Measurements from ENCODE around the gene E4F1.

E4F1 gene

GRCh38 chr16:2180962-2181923 lies 42.1 kb upstream of the E4F1 start:
- DNase-seq, result no peak
- peaks cover 0 to 11% of the 10 kb centered on the region in 2 experiments for H3K27me3 ChIP-seq (ENCODE audit: control insufficient read depth in 1 of 2, insufficient read depth in 1 of 2, low read length in 2 of 2)
- H2BK5ac ChIP-seq (ENCODE audit: low read depth, low read length, poor library complexity, severe bottlenecking), result no peak overlapping the region
- peak overlapping the region; percentile 29 for H2AFZ ChIP-seq (ENCODE audit: low read depth, low read length)
- no peak overlapping the region for H3K23ac ChIP-seq (ENCODE audit: low read length in 2 of 2)
- peaks cover 15 to 58% of the 10 kb centered on the region in 2 experiments for H3K36me3 ChIP-seq (ENCODE audit: control insufficient read depth in 1 of 2, insufficient read depth in 2 of 2, low read depth in 1 of 2, low read length in 2 of 2)
- H3K27ac ChIP-seq (ENCODE audit: low read length, poor library complexity, severe bottlenecking), result no peak overlapping the region
- H2BK12ac ChIP-seq (ENCODE audit: low read length in 2 of 2), result no peak overlapping the region
- no peak overlapping the region for H2AK5ac ChIP-seq (ENCODE audit: low read length, severe bottlenecking)
- H3K4me3 ChIP-seq (ENCODE audit: insufficient read depth in 1 of 2, low read depth in 1 of 2, low read length in 2 of 2), result no peak overlapping the region
- H3K9ac ChIP-seq (ENCODE audit: low read length), result no peak overlapping the region
- H3K14ac ChIP-seq (ENCODE audit: low read length in 2 of 2), result no peak overlapping the region
- no peak overlapping the region for H2BK15ac ChIP-seq (ENCODE audit: low read depth, poor library complexity, severe bottlenecking)
- H3K9me3 ChIP-seq (ENCODE audit: control insufficient read depth, low read length), result no peaks in the 10 kb centered on the region
- H4K8ac ChIP-seq (ENCODE audit: low read length), result no peak overlapping the region
- H3K4me2 ChIP-seq (ENCODE audit: low read length, poor library complexity, severe bottlenecking), result no peak overlapping the region
- no peak overlapping the region for H3K4ac ChIP-seq (ENCODE audit: low read depth in 1 of 2, low read length in 2 of 2)
- H3K79me1 ChIP-seq (replicated peaks; ENCODE audit: low read length, poor library complexity, severe bottlenecking), result peaks cover 4% of the 10 kb centered on the region
- H2BK120ac ChIP-seq (ENCODE audit: low read depth, low read length), result no peak overlapping the region
- H3K4me1 ChIP-seq (ENCODE audit: control insufficient read depth, insufficient read depth, low read depth, low read length), result peaks cover 9% of the 10 kb centered on the region
- WGBS, result 92% methylated on average over 45 of the region's 46 CpGs
- no peak overlapping the region for H3K18ac ChIP-seq (ENCODE audit: low read depth in 1 of 2, low read length in 2 of 2)
- no peak overlapping the region for H4K91ac ChIP-seq (ENCODE audit: low read length)

- 96% methylated on average over 20 of the region's 20 CpGs for WGBS
- Histone ChIP-seq H3K4me3 (ENCODE audit: insufficient read depth in 1 of 2, low read depth in 1 of 2, low read length in 2 of 2) (no peak overlapping the region), H3K23ac (ENCODE audit: low read length in 2 of 2) (no peak overlapping the region), H2BK5ac (ENCODE audit: low read depth, low read length, poor library complexity, severe bottlenecking) (no peak overlapping the region), H2AFZ (ENCODE audit: low read depth, low read length) (peak overlapping the region; percentile 29), H4K91ac (ENCODE audit: low read length) (no peak overlapping the region), H3K79me1 (replicated peaks; ENCODE audit: low read length, poor library complexity, severe bottlenecking) (peaks cover 4% of the 10 kb centered on the region), H2BK12ac (ENCODE audit: low read length in 2 of 2) (no peak overlapping the region), H3K14ac (ENCODE audit: low read length in 2 of 2) (no peak overlapping the region), H3K9me3 (ENCODE audit: control insufficient read depth, low read length) (no peaks in the 10 kb centered on the region), H2BK15ac (ENCODE audit: low read depth, poor library complexity, severe bottlenecking) (no peak overlapping the region), H4K8ac (ENCODE audit: low read length) (no peak overlapping the region), H3K27me3 (ENCODE audit: control insufficient read depth in 1 of 2, insufficient read depth in 1 of 2, low read length in 2 of 2) (peaks cover 0 to 11% of the 10 kb centered on the region in 2 experiments), H3K4me1 (ENCODE audit: control insufficient read depth, insufficient read depth, low read depth, low read length) (peaks cover 9% of the 10 kb centered on the region), H3K36me3 (ENCODE audit: control insufficient read depth in 1 of 2, insufficient read depth in 2 of 2, low read depth in 1 of 2, low read length in 2 of 2) (peaks cover 9 to 51% of the 10 kb centered on the region in 2 experiments), H2BK120ac (ENCODE audit: low read depth, low read length) (no peak overlapping the region), H3K18ac (ENCODE audit: low read depth in 1 of 2, low read length in 2 of 2) (no peak overlapping the region), H3K4ac (ENCODE audit: low read depth in 1 of 2, low read length in 2 of 2) (no peak overlapping the region), H3K27ac (ENCODE audit: low read length, poor library complexity, severe bottlenecking) (no peak overlapping the region), H2AK5ac (ENCODE audit: low read length, severe bottlenecking) (no peak overlapping the region), H3K4me2 (ENCODE audit: low read length, poor library complexity, severe bottlenecking) (no peak overlapping the region), H3K9ac (ENCODE audit: low read length) (no peak overlapping the region)
- no peak for DNase-seq
These were observed 41.4 kb upstream of the E4F1 start for GRCh38 chr16:2181952-2182351.

GRCh38 chr16:2183671-2184070 lies 39.7 kb upstream of the E4F1 start:
- Histone ChIP-seq H3K18ac (ENCODE audit: low read depth in 1 of 2, low read length in 2 of 2) (no peak overlapping the region), H3K4ac (ENCODE audit: low read depth in 1 of 2, low read length in 2 of 2) (no peak overlapping the region), H3K14ac (ENCODE audit: low read length in 2 of 2) (no peak overlapping the region), H2AK5ac (ENCODE audit: low read length, severe bottlenecking) (no peak overlapping the region), H3K9ac (ENCODE audit: low read length) (no peak overlapping the region), H3K4me1 (ENCODE audit: control insufficient read depth, insufficient read depth, low read depth, low read length) (peaks cover 9% of the 10 kb centered on the region), H2BK120ac (ENCODE audit: low read depth, low read length) (no peak overlapping the region), H3K36me3 (ENCODE audit: control insufficient read depth in 1 of 2, insufficient read depth in 2 of 2, low read depth in 1 of 2, low read length in 2 of 2) (peaks cover 0 to 34% of the 10 kb centered on the region in 2 experiments), H3K27ac (ENCODE audit: low read length, poor library complexity, severe bottlenecking) (no peak overlapping the region), H3K79me1 (replicated peaks; ENCODE audit: low read length, poor library complexity, severe bottlenecking) (peaks cover 2% of the 10 kb centered on the region), H4K8ac (ENCODE audit: low read length) (no peak overlapping the region), H2BK5ac (ENCODE audit: low read depth, low read length, poor library complexity, severe bottlenecking) (no peak overlapping the region), H3K4me2 (ENCODE audit: low read length, poor library complexity, severe bottlenecking) (no peak overlapping the region), H3K27me3 (ENCODE audit: control insufficient read depth in 1 of 2, insufficient read depth in 1 of 2, low read length in 2 of 2) (peaks cover 0 to 13% of the 10 kb centered on the region in 2 experiments), H3K4me3 (ENCODE audit: insufficient read depth in 1 of 2, low read depth in 1 of 2, low read length in 2 of 2) (no peak overlapping the region), H2AFZ (ENCODE audit: low read depth, low read length) (no peak overlapping the region), H3K9me3 (ENCODE audit: control insufficient read depth, low read length) (no peaks in the 10 kb centered on the region), H2BK15ac (ENCODE audit: low read depth, poor library complexity, severe bottlenecking) (no peak overlapping the region), H2BK12ac (ENCODE audit: low read length in 2 of 2) (no peak overlapping the region), H3K23ac (ENCODE audit: low read length in 2 of 2) (no peak overlapping the region), H4K91ac (ENCODE audit: low read length) (no peak overlapping the region)
- 96% methylated on average over 30 of the region's 30 CpGs for WGBS
- no peak for DNase-seq

GRCh38 chr16:2184346-2184745 lies 39.0 kb upstream of the E4F1 start:
- Histone ChIP-seq H2BK15ac (ENCODE audit: low read depth, poor library complexity, severe bottlenecking) (no peak overlapping the region), H2BK12ac (ENCODE audit: low read length in 2 of 2) (no peak overlapping the region), H3K79me1 (replicated peaks; ENCODE audit: low read length, poor library complexity, severe bottlenecking) (peaks cover 1% of the 10 kb centered on the region), H3K27ac (ENCODE audit: low read length, poor library complexity, severe bottlenecking) (no peak overlapping the region), H3K4me1 (ENCODE audit: control insufficient read depth, insufficient read depth, low read depth, low read length) (peaks cover 9% of the 10 kb centered on the region), H3K4me3 (ENCODE audit: insufficient read depth in 1 of 2, low read depth in 1 of 2, low read length in 2 of 2) (no peak overlapping the region), H4K8ac (ENCODE audit: low read length) (no peak overlapping the region), H3K27me3 (ENCODE audit: control insufficient read depth in 1 of 2, insufficient read depth in 1 of 2, low read length in 2 of 2) (peaks cover 0 to 13% of the 10 kb centered on the region in 2 experiments), H3K4me2 (ENCODE audit: low read length, poor library complexity, severe bottlenecking) (no peak overlapping the region), H2BK5ac (ENCODE audit: low read depth, low read length, poor library complexity, severe bottlenecking) (no peak overlapping the region), H2BK120ac (ENCODE audit: low read depth, low read length) (no peak overlapping the region), H3K23ac (ENCODE audit: low read length in 2 of 2) (no peak overlapping the region), H3K4ac (ENCODE audit: low read depth in 1 of 2, low read length in 2 of 2) (no peak overlapping the region), H4K91ac (ENCODE audit: low read length) (no peak overlapping the region), H3K18ac (ENCODE audit: low read depth in 1 of 2, low read length in 2 of 2) (no peak overlapping the region), H3K14ac (ENCODE audit: low read length in 2 of 2) (peak overlapping the region in 1 of 2 experiments; percentile 31), H3K9ac (ENCODE audit: low read length) (no peak overlapping the region), H2AFZ (ENCODE audit: low read depth, low read length) (no peak overlapping the region), H3K9me3 (ENCODE audit: control insufficient read depth, low read length) (no peaks in the 10 kb centered on the region), H3K36me3 (ENCODE audit: control insufficient read depth in 1 of 2, insufficient read depth in 2 of 2, low read depth in 1 of 2, low read length in 2 of 2) (peaks cover 0 to 28% of the 10 kb centered on the region in 2 experiments), H2AK5ac (ENCODE audit: low read length, severe bottlenecking) (no peak overlapping the region)
- DNase-seq, result no peak
- WGBS, result 95% methylated on average over 19 of the region's 19 CpGs
